ENCODE data around the gene TMEM25.

DNA sequence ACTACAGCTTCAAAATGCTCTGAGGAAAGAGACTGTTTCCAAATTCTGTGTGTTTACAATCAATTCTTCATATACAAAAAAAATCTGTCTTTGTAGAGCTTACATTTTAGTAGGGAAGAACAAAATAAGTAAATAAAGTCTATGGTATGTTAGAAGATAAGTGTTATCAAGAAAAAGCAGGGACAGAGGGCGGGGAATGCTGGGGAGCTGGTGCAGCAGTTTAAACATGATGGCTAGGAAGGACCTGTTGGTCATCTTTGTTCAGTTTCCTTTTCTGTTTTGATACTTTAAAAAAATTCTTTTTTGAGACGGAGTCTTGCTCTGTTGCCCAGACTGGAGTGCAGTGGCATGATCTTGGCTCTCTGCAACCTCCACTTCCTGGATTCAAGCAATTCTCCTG lies 16.1 kb downstream of the TMEM25 start:
- TF ChIP-seq POLR2AphosphoS5 (IDR thresholded peaks at IDR 0.05; ENCODE audit: low read depth, low read length) (no peak), SIN3A (IDR thresholded peaks at IDR 0.05; ENCODE audit: borderline replicate concordance, insufficient read depth, low read length) (no peak), FOXP2 (optimal IDR thresholded peaks at IDR 0.05; ENCODE audit: borderline replicate concordance, extremely low read depth, extremely low read length, insufficient read depth) (no peak), TAF1 (IDR thresholded peaks at IDR 0.05; ENCODE audit: borderline replicate concordance, insufficient read depth, low read length) (no peak)
- TF ChIP-seq, protein P1, sequence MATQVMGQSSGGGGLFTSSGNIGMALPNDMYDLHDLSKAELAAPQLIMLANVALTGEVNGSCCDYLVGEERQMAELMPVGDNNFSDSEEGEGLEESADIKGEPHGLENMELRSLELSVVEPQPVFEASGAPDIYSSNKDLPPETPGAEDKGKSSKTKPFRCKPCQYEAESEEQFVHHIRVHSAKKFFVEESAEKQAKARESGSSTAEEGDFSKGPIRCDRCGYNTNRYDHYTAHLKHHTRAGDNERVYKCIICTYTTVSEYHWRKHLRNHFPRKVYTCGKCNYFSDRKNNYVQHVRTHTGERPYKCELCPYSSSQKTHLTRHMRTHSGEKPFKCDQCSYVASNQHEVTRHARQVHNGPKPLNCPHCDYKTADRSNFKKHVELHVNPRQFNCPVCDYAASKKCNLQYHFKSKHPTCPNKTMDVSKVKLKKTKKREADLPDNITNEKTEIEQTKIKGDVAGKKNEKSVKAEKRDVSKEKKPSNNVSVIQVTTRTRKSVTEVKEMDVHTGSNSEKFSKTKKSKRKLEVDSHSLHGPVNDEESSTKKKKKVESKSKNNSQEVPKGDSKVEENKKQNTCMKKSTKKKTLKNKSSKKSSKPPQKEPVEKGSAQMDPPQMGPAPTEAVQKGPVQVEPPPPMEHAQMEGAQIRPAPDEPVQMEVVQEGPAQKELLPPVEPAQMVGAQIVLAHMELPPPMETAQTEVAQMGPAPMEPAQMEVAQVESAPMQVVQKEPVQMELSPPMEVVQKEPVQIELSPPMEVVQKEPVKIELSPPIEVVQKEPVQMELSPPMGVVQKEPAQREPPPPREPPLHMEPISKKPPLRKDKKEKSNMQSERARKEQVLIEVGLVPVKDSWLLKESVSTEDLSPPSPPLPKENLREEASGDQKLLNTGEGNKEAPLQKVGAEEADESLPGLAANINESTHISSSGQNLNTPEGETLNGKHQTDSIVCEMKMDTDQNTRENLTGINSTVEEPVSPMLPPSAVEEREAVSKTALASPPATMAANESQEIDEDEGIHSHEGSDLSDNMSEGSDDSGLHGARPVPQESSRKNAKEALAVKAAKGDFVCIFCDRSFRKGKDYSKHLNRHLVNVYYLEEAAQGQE (IDR thresholded peaks at IDR 0.05; ENCODE audit: insufficient read depth in 1 of 2, low read depth in 2 of 2, low read length in 2 of 2): no peak
